SK-N-SH (cell line): ENCODE data around the gene CABP4.

Experiments
- EP300 ChIP-seq, 2 experiments: IDR thresholded peaks; 2 replicates each; pipeline versions ENCODE4 v1.4.0 to v1.6.1; 2012; ENCODE audit warnings: borderline replicate concordance in 1 of 2, low read depth in 1 of 2, low read length in 1 of 2
- FOXM1 ChIP-seq: IDR thresholded peaks from 2 replicates; pipeline ENCODE4 v1.4.0; 2012; ENCODE audit warnings: low read depth, mild to moderate bottlenecking
- POLR2AphosphoS5 ChIP-seq: IDR thresholded peaks from 2 replicates; pipeline ENCODE4 v1.6.1; 2012; ENCODE audit warnings: low read depth, low read length
- RAD21 ChIP-seq: IDR thresholded peaks from 2 replicates; pipeline ENCODE4 v1.6.1; 2012; ENCODE audit warnings: mild to moderate bottlenecking, low read length
- RCOR1 ChIP-seq: fragments of 150-350 bp; IDR thresholded peaks from 2 replicates; pipeline ENCODE4 v1.6.1; 2017; ENCODE audit warnings: antibody characterized with exemption, low read length
- RFX5 ChIP-seq: IDR thresholded peaks from 2 replicates; pipeline ENCODE4 v1.6.1; 2012; ENCODE audit warnings: mild to moderate bottlenecking, improper control_type of control experiment, low read length
- TF ChIP-seq, protein P1 (sequence below): fragments of 200-600 bp; sonication (generic); IDR thresholded peaks from 2 replicates; pipeline ENCODE4 v1.6.1; 2017; ENCODE audit warnings: antibody characterized with exemption, mild to moderate bottlenecking, moderate library complexity

DNA sequence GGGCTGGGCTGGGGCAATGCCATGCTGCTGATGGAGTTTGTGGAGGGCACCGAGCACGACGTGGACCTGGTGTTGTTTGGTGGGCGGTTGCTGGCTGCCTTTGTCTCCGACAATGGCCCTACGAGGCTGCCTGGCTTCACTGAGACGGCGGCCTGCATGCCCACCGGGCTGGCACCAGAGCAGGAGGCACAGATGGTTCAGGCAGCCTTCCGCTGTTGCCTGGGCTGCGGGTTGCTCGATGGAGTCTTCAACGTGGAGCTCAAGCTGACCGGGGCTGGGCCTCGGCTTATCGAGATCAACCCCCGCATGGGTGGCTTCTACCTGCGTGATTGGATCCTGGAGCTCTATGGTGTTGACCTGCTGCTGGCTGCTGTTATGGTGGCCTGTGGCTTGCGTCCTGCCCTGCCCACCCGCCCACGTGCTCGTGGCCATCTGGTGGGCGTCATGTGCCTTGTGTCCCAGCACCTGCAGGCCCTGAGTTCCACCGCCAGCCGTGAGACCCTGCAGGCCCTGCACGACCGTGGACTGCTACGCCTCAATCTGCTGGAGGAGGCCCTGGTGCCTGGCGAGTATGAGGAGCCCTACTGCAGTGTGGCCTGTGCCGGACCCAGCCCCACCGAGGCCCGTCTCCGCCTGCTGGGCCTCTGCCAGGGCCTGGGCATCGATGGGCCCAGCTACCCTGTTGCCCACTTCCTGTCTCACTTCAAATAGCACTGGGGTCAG lies 31.1 kb upstream of the CABP4 start:
- TF ChIP-seq, protein P1, sequence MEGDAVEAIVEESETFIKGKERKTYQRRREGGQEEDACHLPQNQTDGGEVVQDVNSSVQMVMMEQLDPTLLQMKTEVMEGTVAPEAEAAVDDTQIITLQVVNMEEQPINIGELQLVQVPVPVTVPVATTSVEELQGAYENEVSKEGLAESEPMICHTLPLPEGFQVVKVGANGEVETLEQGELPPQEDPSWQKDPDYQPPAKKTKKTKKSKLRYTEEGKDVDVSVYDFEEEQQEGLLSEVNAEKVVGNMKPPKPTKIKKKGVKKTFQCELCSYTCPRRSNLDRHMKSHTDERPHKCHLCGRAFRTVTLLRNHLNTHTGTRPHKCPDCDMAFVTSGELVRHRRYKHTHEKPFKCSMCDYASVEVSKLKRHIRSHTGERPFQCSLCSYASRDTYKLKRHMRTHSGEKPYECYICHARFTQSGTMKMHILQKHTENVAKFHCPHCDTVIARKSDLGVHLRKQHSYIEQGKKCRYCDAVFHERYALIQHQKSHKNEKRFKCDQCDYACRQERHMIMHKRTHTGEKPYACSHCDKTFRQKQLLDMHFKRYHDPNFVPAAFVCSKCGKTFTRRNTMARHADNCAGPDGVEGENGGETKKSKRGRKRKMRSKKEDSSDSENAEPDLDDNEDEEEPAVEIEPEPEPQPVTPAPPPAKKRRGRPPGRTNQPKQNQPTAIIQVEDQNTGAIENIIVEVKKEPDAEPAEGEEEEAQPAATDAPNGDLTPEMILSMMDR: no peak
- TF ChIP-seq RCOR1 (no peak), RFX5 (no peak), RAD21 (no peak), FOXM1 (no peak), POLR2AphosphoS5 (no peak), EP300 (IDR thresholded peaks at IDR 0.05; ENCODE audit: borderline replicate concordance in 1 of 2, low read depth in 1 of 2, low read length in 1 of 2) (no peak)
